Sciatic nerve (tissue), 2 donors: ENCODE measurements around the gene MSI2. TPM values are rescaled to one million over a fixed set of nuclear protein-coding genes. Genes with fewer than 3 reads are reported as not detected.
A peak's percentile ranks its signal among the peaks of the same experiment; 100 is the strongest.

ENCODE experiments used
- ATAC-seq: fragments of 200-7000 bp; cut with Tn5 transposase; one replicate; pipeline ENCODE4 v1.9.1; 2020; ENCODE audit warnings: mild to moderate bottlenecking, moderate library complexity
- DNase-seq: peaks from one replicate; pipeline ENCODE4 v3.0.0-alpha.2; 2020; ENCODE audit warnings: low spot score
- intact Hi-C: fragments of 100-400 bp; cut with DNase I; formaldehyde crosslinking; loops from one replicate; pipeline ENCODE4 v1.14.2; 2022
- total RNA-seq: library from RNA; stranded (reverse); fragmentation: NEBNext Ultra II Directional; extraction: Animal tissue kit (Norgen Biotek cat#: 25700); gene quantifications from one replicate; pipeline ENCODE4 v1.2.1, GENCODE V29; 2021
- donor health status: DM: no; HTN: no; CAD: no.
- donor health status: DM: no; HTN: no; CAD: no.

Gene MSI2
- total RNA-seq, 1 donor from 2014 or later: 25.2 TPM

GRCh38 chr17:57595947-57596695, 339.8 kb downstream of the MSI2 start:
- DNase-seq (no peak), ATAC-seq (no peak)

GRCh38 chr17:57597101-57597500, 340.8 kb downstream of the MSI2 start:
- DNase-seq (no peak), ATAC-seq (no peak)
- intact Hi-C loops: loop anchor here (2.0 kb wide), 1 partner anchor 76 kb away; no protein-coding TSS in a partner anchor

More at GRCh38 chr17:57595947-57596695, 339.8 kb downstream of the MSI2 start:
- intact Hi-C loops: loop anchor here (2.0 kb wide), 1 partner anchor 77 kb away; no protein-coding TSS in a partner anchor

GRCh38 chr17:57597531-57598453, 341.5 kb downstream of the MSI2 start:
- intact Hi-C loops: loop anchor here (2.0 kb wide), 1 partner anchor 75 kb away; no protein-coding TSS in a partner anchor
- DNase-seq (peak; percentile 86), ATAC-seq (peak; percentile 84)

- DNase-seq (no peak), ATAC-seq (no peak)
- intact Hi-C loops: no loop called here
Observed at GRCh38 chr17:57599271-57600045, 343.1 kb downstream of the MSI2 start.

GRCh38 chr17:57600074-57600473, 343.8 kb downstream of the MSI2 start:
- ATAC-seq (no peak), DNase-seq (no peak)
- intact Hi-C loops: no loop called here

GRCh38 chr17:57601143-57601735, 344.9 kb downstream of the MSI2 start:
- DNase-seq: no peak
- intact Hi-C loops: no loop called here
- ATAC-seq: no peak

GRCh38 chr17:57602896-57603295, 346.6 kb downstream of the MSI2 start:
- intact Hi-C loops: no loop called here
- DNase-seq (no peak), ATAC-seq (no peak)

- DNase-seq: no peak
- intact Hi-C loops: no loop called here
- ATAC-seq: no peak
Observed at GRCh38 chr17:57603546-57603945, 347.2 kb downstream of the MSI2 start.

GRCh38 chr17:57603978-57604377, 347.7 kb downstream of the MSI2 start:
- intact Hi-C loops: no loop called here
- ATAC-seq (peak; percentile 6), DNase-seq (no peak)

GRCh38 chr17:57604771-57605674, 348.7 kb downstream of the MSI2 start:
- DNase-seq: no peak
- intact Hi-C loops: no loop called here

GRCh38 chr17:57605675-57606105, 349.4 kb downstream of the MSI2 start:
- DNase-seq: no peak
- ATAC-seq: no peak
- intact Hi-C loops: no loop called here

More at GRCh38 chr17:57604771-57605674, 348.7 kb downstream of the MSI2 start:
- peak; percentile 84 for ATAC-seq

- ATAC-seq: no peak
- no peak for DNase-seq
- intact Hi-C loops: no loop called here
Observed at GRCh38 chr17:57606111-57606875, 350.0 kb downstream of the MSI2 start.

GRCh38 chr17:57607553-57608120, 351.3 kb downstream of the MSI2 start:
- DNase-seq: no peak
- intact Hi-C loops: no loop called here
- ATAC-seq: no peak

- DNase-seq: no peak
- intact Hi-C loops: no loop called here
- no peak for ATAC-seq
Observed at GRCh38 chr17:57608369-57609124, 352.2 kb downstream of the MSI2 start.

GRCh38 chr17:57609125-57609877, 353.0 kb downstream of the MSI2 start:
- no peak for ATAC-seq
- DNase-seq: no peak
- intact Hi-C loops: no loop called here
